GM12878 (cell line): ENCODE data around the gene GRK6. TPM values are rescaled to one million over a fixed set of nuclear protein-coding genes. Genes with fewer than 3 reads are reported as not detected.

Experiments
- ATAC-seq: fragments of 200-7000 bp; cut with Tn5 transposase; 3 replicates; pipeline ENCODE4 v1.9.1; 2020; ENCODE audit warnings: mild to moderate bottlenecking, moderate library complexity
- BruUV-seq: library from RNA; stranded (reverse); fragments of 400-500 nt; replicated peaks from 2 replicates; lab custom pipeline; 2021; lab: Mats Ljungman, UMichigan
- CTCF ChIA-PET: fragments of 300-600 bp; sonication (Branson Sonifier 250); formaldehyde crosslinking; extraction: SDS; loops from one replicate; lab custom pipeline; 2021; ENCODE audit warnings: inconsistent platforms; lab: Yijun Ruan, JAX
- POLR2A ChIA-PET: fragments of 350-600 bp; formaldehyde crosslinking; extraction: SDS; loops from one replicate; lab custom pipeline; 2021; ENCODE audit warnings: inconsistent platforms; lab: Charles Lee
- RAD21 ChIA-PET: fragments of 300-600 bp; sonication (Branson Sonifier 250); formaldehyde crosslinking; loops from one replicate; lab custom pipeline; 2023; ENCODE audit warnings: antibody characterized with exemption; ENCODE audit not compliant: unreplicated experiment; lab: Charles Lee
- SMC1A ChIA-PET: fragments of 300-600 bp; sonication (Branson Sonifier 250); formaldehyde crosslinking; loops from one replicate; lab custom pipeline; 2023; ENCODE audit not compliant: unreplicated experiment, uncharacterized antibody; lab: Charles Lee
- DNase-seq: peaks from one replicate; pipeline ENCODE4 v3.0.0-alpha.2; 2011; ENCODE audit warnings: low read depth, low spot score
- FAIRE-seq: peaks from 3 replicates; lab custom pipeline; 2011; peaks lifted over from hg19 to GRCh38; lab: Jason Lieb, UNC
- H2AFZ ChIP-seq: 2 replicates; pipeline ENCODE4 v1.6.0; 2011; ENCODE audit warnings: low read depth, low read length, control low read depth; ENCODE audit not compliant: control insufficient read depth
- H3K27ac ChIP-seq: 2 replicates; pipeline ENCODE4 v1.5.1; 2011; ENCODE audit warnings: control low read depth; ENCODE audit not compliant: control insufficient read depth, insufficient read depth
- H3K27me3 ChIP-seq, 2 experiments: replicated peaks in 1 of 2; 2 replicates each; pipeline versions ENCODE4 v1.6.0 to v1.6.1; 2011; ENCODE audit warnings: low read length in 1 of 2; ENCODE audit not compliant: control insufficient read depth in 2 of 2, insufficient read depth in 2 of 2
- H3K36me3 ChIP-seq, 2 experiments: 2 replicates each; pipeline ENCODE4 v1.5.1; 2011; ENCODE audit warnings: low read length in 1 of 2; ENCODE audit not compliant: control insufficient read depth in 2 of 2, insufficient read depth in 2 of 2
- H3K4me1 ChIP-seq: 2 replicates; pipeline ENCODE4 v1.6.1; 2011; ENCODE audit warnings: mild to moderate bottlenecking, low read length, moderate library complexity, mixed read lengths; ENCODE audit not compliant: control insufficient read depth, insufficient read depth
- H3K4me2 ChIP-seq: 2 replicates; pipeline ENCODE4 v1.6.0; 2011; ENCODE audit warnings: control low read depth; ENCODE audit not compliant: control insufficient read depth, insufficient read depth
- H3K4me3 ChIP-seq: fragments of 200-600 bp; sonication (generic); 2 replicates; pipeline ENCODE4 v1.5.1; 2016
- H3K79me2 ChIP-seq: 2 replicates; pipeline ENCODE4 v1.6.0; 2011; ENCODE audit warnings: low read length; ENCODE audit not compliant: control insufficient read depth, insufficient read depth
- H3K9ac ChIP-seq: 2 replicates; pipeline ENCODE4 v1.8.0; 2011; ENCODE audit warnings: low read length, control low read depth, mixed read lengths; ENCODE audit not compliant: control insufficient read depth, insufficient read depth
- H3K9me3 ChIP-seq: replicated peaks from 3 replicates; pipeline ENCODE4 v1.5.1; 2011; ENCODE audit warnings: mild to moderate bottlenecking, low read length; ENCODE audit not compliant: control insufficient read depth, insufficient read depth
- H4K20me1 ChIP-seq: 2 replicates; pipeline ENCODE4 v1.6.0; 2011; ENCODE audit not compliant: control insufficient read depth, insufficient read depth
- CBX5 ChIP-seq: sonication (generic); IDR thresholded peaks from 2 replicates; pipeline ENCODE4 v1.6.1; 2016; ENCODE audit warnings: low read depth, moderate library complexity, mild to moderate bottlenecking, inconsistent platforms
- EED ChIP-seq: sonication (generic); IDR thresholded peaks from 2 replicates; pipeline ENCODE4 v1.6.1; 2016; ENCODE audit warnings: antibody characterized with exemption, low read depth
- HDAC6 ChIP-seq: fragments of 200-600 bp; sonication (generic); IDR thresholded peaks from one replicate; pipeline ENCODE4 v1.8.0; 2017; ENCODE audit warnings: antibody characterized with exemption; ENCODE audit not compliant: unreplicated experiment
- HDGF ChIP-seq: fragments of 450-650 bp; IDR thresholded peaks from 2 replicates; pipeline ENCODE4 v1.6.1; 2016; ENCODE audit warnings: antibody characterized with exemption
- IKZF1 ChIP-seq: fragments of 450-650 bp; conservative IDR thresholded peaks from 2 replicates; pipeline ENCODE4 v1.6.1; 2017; ENCODE audit warnings: antibody characterized with exemption, mild to moderate bottlenecking
- IKZF2 ChIP-seq, 2 experiments: fragments of 450-650 bp; IDR thresholded peaks; 2 replicates each; pipeline ENCODE4 v1.6.1; 2017; ENCODE audit warnings: mild to moderate bottlenecking in 2 of 2, moderate library complexity in 2 of 2
- IRF4 ChIP-seq: IDR thresholded peaks from 2 replicates; pipeline ENCODE4 v1.6.1; 2011; ENCODE audit warnings: low read depth, low read length
- JUNB ChIP-seq: IDR thresholded peaks from 2 replicates; pipeline ENCODE4 v1.6.1; 2016; ENCODE audit warnings: antibody characterized with exemption, mild to moderate bottlenecking
- MEF2B ChIP-seq: fragments of 450-650 bp; IDR thresholded peaks from 2 replicates; pipeline ENCODE4 v1.6.1; 2018; ENCODE audit warnings: mild to moderate bottlenecking, moderate library complexity; ENCODE audit not compliant: partially characterized antibody, poor library complexity, severe bottlenecking
- NFXL1 ChIP-seq: fragments of 450-650 bp; IDR thresholded peaks from 2 replicates; pipeline ENCODE4 v1.6.1; 2017; ENCODE audit warnings: antibody characterized with exemption, mild to moderate bottlenecking, borderline replicate concordance
- POLR2A ChIP-seq: IDR thresholded peaks from 2 replicates; pipeline ENCODE4 v1.6.1; 2011; ENCODE audit warnings: low read depth, mild to moderate bottlenecking, low read length
- REST ChIP-seq: IDR thresholded peaks from 2 replicates; pipeline ENCODE4 v1.6.1; 2012; ENCODE audit warnings: mild to moderate bottlenecking, low read depth, low read length
- RUNX3 ChIP-seq: IDR thresholded peaks from 2 replicates; pipeline ENCODE4 v1.6.1; 2012; ENCODE audit warnings: low read length, inconsistent platforms
- SMARCA5 ChIP-seq: fragments of 450-650 bp; IDR thresholded peaks from 2 replicates; pipeline ENCODE4 v1.6.1; 2017; ENCODE audit warnings: mild to moderate bottlenecking
- SPI1 ChIP-seq: IDR thresholded peaks from 2 replicates; pipeline ENCODE4 v1.6.1; 2011; ENCODE audit warnings: low read depth, mild to moderate bottlenecking, low read length, moderate library complexity, borderline replicate concordance; ENCODE audit not compliant: insufficient read depth
- SUZ12 ChIP-seq: fragments of 200-600 bp; sonication (generic); IDR thresholded peaks from one replicate; pipeline ENCODE4 v1.6.1; 2018; ENCODE audit warnings: antibody characterized with exemption, mild to moderate bottlenecking; ENCODE audit not compliant: unreplicated experiment
- TBL1XR1 ChIP-seq: IDR thresholded peaks from 2 replicates; pipeline ENCODE4 v1.6.1; 2012; ENCODE audit warnings: low read depth, low read length, improper control_type of control experiment
- ZNF24 ChIP-seq: fragments of 450-650 bp; IDR thresholded peaks from 2 replicates; pipeline ENCODE4 v1.6.1; 2017; ENCODE audit warnings: antibody characterized with exemption, mild to moderate bottlenecking
- ZZZ3 ChIP-seq: IDR thresholded peaks from 2 replicates; pipeline ENCODE4 v1.6.1; 2011; ENCODE audit warnings: low read depth; ENCODE audit not compliant: control insufficient read depth, insufficient read length
- WGBS: methylation state at CpG from one replicate; pipeline ENCODE4 v1.1.6; 2016; ENCODE audit warnings: low lambda C conversion rate; ENCODE audit not compliant: insufficient replicate concordance, insufficient coverage; ENCODE audit errors: missing lambda C conversion rate; 5-methylcytosine and 5-hydroxymethylcytosine counted together
- in situ Hi-C: fragments of 300-500 bp; cut with MboI; formaldehyde crosslinking; loops from 9 replicates; pipeline ENCODE4 v1.14.3; 2018; ENCODE audit warnings: mixed read lengths
- intact Hi-C: fragments of 100-400 bp; cut with micrococcal nuclease; formaldehyde crosslinking; loops from one replicate; pipeline ENCODE4 v1.14.2; 2022; ENCODE audit not compliant: unreplicated experiment
- polyA plus RNA-seq, 11 experiments: library from polyadenylated mRNA; depleted of rRNA in 4 of 11; unstranded in 6 of 11; stranded (reverse) in 5 of 11; fragments of >200 nt; fragmentation: Nextera tagmentation in 4 of 11; fragmentation: Illumina TruSeq in 1 of 11; extraction: Ambion mirVana in 4 of 11; extraction: Trizol in 1 of 11; gene quantifications; 1 replicate in 1 of 11; 2 replicates in 10 of 11; pipeline versions ENCODE4 v1.2.1 to v1.2.3, GENCODE V29; 2011 to 2016; ENCODE audit warnings: inconsistent platforms in 2 of 11, missing spikeins in 2 of 11, low read depth in 1 of 11
- total RNA-seq, 4 experiments: library from RNA; depleted of rRNA in 3 of 4; stranded (reverse); fragments of >200 nt in 3 of 4; fragmentation: Illumina TruSeq in 1 of 4; extraction: Trizol in 1 of 4; gene quantifications; 2 replicates each; pipeline versions ENCODE4 v1.2.1 to v1.2.3, GENCODE V29; 2013 to 2021
- TF ChIP-seq, protein P1 (sequence below): fragments of 450-650 bp; IDR thresholded peaks from 2 replicates; pipeline ENCODE4 v1.6.1; 2017; ENCODE audit warnings: mild to moderate bottlenecking, low read depth, inconsistent platforms; ENCODE audit not compliant: poor library complexity, severe bottlenecking

The GRK6 gene
- total and polyA plus RNA-seq, 10 of the 15 experiments (the other 5 are each of a cell fraction or from before 2014, with no cell fraction given) = 0.79 to 124 (median 41.6) TPM

- no peak overlapping the region for H3K27ac ChIP-seq
- no peaks in the 10 kb centered on the region for H3K27me3 ChIP-seq
- RAD21 ChIA-PET = interaction anchor here (1.4 kb wide), 1 partner anchor 14 kb away, joined by 3 read pairs; no protein-coding TSS in a partner anchor
- peaks cover 20% of the 10 kb centered on the region for H3K4me1 ChIP-seq
- intact Hi-C loops = no loop called here
- 83% methylated on average over 14 of the region's 14 CpGs for WGBS
- H4K20me1 ChIP-seq = no peaks in the 10 kb centered on the region
- in situ Hi-C loops = no loop called here
- H2AFZ ChIP-seq = no peak overlapping the region
- ATAC-seq (no peak), DNase-seq (no peak), FAIRE-seq (peak; percentile 54)
- no peak overlapping the region; the same call in 1 of the 2 replicates for H3K4me2 ChIP-seq
- SMC1A ChIA-PET = interaction anchor here (1.1 to 1.2 kb wide), 2 partner anchors 21 to 31 kb away, joined by 3 to 4 read pairs; no protein-coding TSS in a partner anchor
- no peak overlapping the region for H3K9ac ChIP-seq
- no peaks in the 10 kb centered on the region for H3K9me3 ChIP-seq
- BruUV-seq = no TSS peak
- H3K79me2 ChIP-seq = no peaks in the 10 kb centered on the region
- CTCF ChIA-PET = interaction anchor here (0.7 to 2.5 kb wide), 4 partner anchors 9 to 76 kb away, joined by 3 to 13 read pairs (median 4); no protein-coding TSS in a partner anchor
- no peaks in the 10 kb centered on the region; a peak in 2 of 4 replicates for H3K36me3 ChIP-seq
- no peak overlapping the region for H3K4me3 ChIP-seq
- POLR2A ChIA-PET = interaction anchor here (0.6 to 1.2 kb wide), 3 partner anchors 36 to 967 kb away, joined by 3 to 4 read pairs (median 4); no protein-coding TSS in a partner anchor
- TF ChIP-seq JUNB (no peak), REST (no peak), SPI1 (peak; percentile 33; the same call in 1 of the 2 replicates), CBX5 (no peak), POLR2A (no peak), IKZF2 (IDR thresholded peaks at IDR 0.05) (peak in 1 of 2 experiments; percentile 14; a peak in 1 of 4 replicates), NFXL1 (no peak), IRF4 (no peak), ZZZ3 (no peak), HDAC6 (no peak), TBL1XR1 (no peak), EED (0 out of 2 replicates have a peak, but pooled peaks have one; percentile 26), SMARCA5 (no peak), ZNF24 (no peak), SUZ12 (no peak), RUNX3 (peak; percentile 64), IKZF1 (peak; percentile 43; the same call in 1 of the 2 replicates), HDGF (no peak), MEF2B (no peak)
- TF ChIP-seq, protein P1, sequence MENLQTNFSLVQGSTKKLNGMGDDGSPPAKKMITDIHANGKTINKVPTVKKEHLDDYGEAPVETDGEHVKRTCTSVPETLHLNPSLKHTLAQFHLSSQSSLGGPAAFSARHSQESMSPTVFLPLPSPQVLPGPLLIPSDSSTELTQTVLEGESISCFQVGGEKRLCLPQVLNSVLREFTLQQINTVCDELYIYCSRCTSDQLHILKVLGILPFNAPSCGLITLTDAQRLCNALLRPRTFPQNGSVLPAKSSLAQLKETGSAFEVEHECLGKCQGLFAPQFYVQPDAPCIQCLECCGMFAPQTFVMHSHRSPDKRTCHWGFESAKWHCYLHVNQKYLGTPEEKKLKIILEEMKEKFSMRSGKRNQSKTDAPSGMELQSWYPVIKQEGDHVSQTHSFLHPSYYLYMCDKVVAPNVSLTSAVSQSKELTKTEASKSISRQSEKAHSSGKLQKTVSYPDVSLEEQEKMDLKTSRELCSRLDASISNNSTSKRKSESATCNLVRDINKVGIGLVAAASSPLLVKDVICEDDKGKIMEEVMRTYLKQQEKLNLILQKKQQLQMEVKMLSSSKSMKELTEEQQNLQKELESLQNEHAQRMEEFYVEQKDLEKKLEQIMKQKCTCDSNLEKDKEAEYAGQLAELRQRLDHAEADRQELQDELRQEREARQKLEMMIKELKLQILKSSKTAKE = no peak
Observed at GRCh38 chr5:177479774-177480173, 53.3 kb downstream of the GRK6 start.
